Measurements from ENCODE around the gene ANK2.

ANK2 gene

GRCh38 chr4:113049421-113050370 is at the start of gene ANK2:
ANK2 (plus strand) TSS chr4:113049653; CDS start chr4:113049729, 76 bp downstream.
- DNase-seq: no peak

DNA sequence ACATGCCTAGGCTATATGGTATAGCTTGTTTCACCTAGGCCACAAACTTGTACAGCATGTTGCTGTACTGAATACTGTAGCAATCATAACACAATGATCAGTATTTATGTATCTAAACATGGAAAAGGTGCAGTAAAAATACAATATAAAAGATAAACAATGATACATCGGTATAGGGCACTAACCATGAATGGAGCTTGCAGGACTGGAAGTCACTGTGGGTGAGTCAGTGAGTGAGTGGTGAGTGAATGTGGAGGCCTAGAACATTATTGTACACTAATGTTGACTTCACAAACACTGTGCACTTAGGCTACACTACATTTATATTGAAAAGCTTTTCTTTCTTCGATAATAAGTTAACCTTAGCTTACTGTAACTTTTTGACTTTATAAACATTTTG is 45.6 kb upstream of the ANK2 start:
- no peak for DNase-seq

DNA sequence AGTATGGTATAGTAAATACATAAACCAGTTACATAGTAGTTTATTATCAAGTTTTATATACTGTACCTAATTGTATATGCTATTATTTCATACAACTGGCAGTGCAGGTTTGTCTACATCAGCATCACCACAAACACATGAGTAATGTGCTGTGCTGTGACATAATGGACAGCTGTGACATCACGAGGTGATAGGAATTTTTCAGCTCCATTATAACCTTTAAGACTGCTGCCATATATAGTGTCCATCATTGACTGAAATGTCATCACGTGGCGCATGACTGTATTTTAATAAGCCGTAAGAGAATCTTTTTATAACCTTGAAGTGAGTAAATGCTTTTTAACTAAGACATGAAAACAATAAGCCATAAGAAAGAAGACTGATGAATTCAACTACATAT is 44.8 kb upstream of the ANK2 start:
- DNase-seq: no peak

DNA sequence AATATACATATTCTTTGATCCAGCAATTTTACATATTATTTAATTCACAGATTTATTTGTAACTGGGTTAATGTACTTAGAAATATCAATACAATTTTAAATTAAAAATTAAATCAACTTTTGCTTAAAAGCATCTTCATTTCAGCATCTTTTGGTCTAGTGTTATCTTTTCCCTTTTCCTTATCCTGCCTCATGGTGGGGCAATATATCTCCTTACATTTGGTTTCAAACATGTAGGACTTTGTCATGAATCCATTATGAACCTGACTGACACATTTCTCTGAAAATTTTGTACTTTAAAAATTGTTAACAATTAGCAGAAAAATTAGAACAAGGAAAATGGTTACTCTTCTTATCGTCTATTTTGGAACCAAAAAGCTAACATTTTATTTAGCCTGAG is 42.8 kb upstream of the ANK2 start:
- DNase-seq: no peak

DNA sequence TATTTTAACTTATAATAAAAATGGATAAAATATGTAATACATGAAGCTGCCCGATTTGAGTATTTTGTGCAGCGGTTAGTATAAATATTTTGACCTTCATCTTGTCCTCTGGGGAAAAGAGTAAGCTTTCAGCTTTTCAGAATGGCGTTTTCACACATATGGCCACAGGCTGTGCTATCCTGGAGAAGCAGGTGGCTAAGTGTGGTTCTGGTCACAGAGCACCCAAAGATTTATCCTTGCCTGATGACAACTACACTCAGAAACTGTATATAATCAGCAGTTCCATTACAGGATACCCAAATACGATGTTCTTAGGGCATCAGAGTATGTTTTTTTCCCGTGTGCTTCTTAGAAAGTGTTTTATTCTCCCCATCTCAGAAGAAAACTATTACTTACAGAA is 42.3 kb upstream of the ANK2 start:
- no peak for DNase-seq

- no peak for DNase-seq
Measured at GRCh38 chr4:113008135-113008534, 41.3 kb upstream of the ANK2 start.

- no peak for DNase-seq
Measured at GRCh38 chr4:113008716-113009115, 40.7 kb upstream of the ANK2 start.

DNA sequence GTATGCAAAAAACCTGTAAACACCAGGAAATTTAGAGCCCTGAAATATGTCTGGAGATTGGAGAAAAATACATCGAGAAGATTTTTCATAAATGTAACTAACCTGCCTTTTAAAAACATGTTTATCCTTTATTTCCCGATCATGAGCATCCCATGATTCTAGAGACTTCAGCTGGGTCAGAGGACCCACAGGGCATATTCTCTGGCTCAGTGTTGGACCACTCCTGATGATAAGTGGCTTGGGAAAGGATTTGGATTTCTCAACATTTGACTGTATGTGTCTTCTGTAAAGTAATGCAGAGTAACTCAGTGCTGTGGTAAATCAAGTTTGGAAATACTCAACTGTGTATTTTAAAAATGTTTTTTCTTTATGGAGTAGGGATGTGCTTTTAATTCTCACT is 40.0 kb upstream of the ANK2 start:
- DNase-seq: no peak

DNA sequence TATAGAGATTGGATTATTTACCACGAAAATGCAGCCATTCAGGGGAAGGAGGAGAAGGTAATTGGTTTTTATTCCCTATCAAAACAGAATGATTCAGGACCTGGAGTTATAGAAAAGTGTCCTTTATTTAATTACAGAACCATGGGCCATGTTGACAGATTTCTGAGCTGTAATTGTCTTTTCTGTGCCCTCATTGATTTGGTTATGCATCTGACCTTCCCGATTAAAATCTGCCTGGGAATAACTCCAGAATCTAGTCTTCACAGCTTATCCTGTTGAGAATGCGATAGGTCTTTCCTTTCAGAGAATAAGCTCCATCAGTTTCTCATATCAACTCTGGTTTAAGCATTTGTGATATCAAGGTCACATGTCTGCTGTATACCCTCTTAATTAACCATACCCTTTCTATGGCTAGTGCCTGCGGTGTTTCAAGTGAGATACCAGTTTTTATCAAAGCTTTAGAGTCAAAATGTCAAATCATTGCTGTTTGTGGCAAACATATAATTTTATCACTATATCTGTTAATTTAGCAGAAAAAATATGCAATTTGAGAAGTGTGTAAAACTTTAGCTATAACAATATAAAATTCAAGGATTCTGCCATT is 37.2 kb upstream of the ANK2 start:
- DNase-seq: no peak

DNA sequence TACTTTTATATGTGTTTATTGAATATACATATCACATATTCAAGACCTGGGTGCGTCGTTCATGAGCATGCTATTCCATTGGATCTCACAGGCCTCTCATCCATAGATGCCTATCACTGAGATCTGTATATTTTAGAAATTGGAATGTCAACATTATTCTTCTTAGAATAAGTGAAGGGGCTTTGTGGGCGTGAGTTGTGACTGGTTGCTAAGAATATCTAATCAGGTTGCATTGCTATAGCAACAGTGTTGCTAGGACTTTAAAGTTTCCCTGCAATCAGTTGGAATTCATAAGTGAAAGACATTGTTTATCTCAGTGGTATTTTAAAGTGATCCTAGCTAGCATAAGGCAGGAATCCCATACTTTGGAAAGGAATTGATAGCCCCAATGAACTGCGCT is 36.7 kb upstream of the ANK2 start:
- DNase-seq: no peak

DNA sequence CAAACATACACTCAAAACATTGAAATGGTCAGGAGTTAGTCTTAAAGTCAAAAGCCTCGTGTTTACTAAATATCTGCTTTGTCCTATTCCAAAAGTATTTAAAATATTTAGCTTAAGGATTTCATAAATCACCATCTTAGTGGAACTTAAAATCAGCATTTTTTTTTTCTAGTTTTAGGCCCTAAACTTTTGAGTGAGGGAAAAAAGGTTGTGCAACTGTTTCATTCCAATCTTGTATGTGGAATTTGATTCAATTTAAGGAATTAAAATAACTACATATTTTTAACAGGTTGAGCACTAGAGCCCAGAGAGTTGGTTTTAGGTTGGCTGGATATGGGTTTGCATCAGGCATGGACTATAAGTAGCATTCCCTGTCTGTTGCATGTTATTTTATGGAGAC is 35.7 kb upstream of the ANK2 start:
- no peak for DNase-seq

DNA sequence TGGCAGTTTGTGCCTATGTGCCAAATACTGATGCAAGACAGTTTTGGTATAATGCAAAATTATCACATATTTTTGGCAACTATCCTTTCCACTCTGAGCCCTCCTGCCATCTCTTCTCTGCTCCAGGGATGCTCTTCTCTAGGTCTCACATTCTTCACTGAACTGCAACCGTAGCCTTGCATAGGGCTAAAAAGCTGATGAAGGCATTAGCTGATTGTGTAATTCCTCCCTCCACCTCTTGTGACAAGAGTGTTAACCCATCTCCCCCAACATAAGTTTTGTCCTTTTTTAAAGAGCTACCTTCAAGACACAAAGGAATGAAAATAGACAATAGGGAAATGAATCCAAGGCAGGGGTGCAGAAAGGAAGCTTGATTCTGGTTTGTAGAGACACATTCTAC is 33.1 kb upstream of the ANK2 start:
- no peak for DNase-seq

- no peak for DNase-seq
Measured at GRCh38 chr4:113020966-113021365, 28.5 kb upstream of the ANK2 start.

- DNase-seq: no peak
Measured at GRCh38 chr4:113024388-113024787, 25.1 kb upstream of the ANK2 start.

DNA sequence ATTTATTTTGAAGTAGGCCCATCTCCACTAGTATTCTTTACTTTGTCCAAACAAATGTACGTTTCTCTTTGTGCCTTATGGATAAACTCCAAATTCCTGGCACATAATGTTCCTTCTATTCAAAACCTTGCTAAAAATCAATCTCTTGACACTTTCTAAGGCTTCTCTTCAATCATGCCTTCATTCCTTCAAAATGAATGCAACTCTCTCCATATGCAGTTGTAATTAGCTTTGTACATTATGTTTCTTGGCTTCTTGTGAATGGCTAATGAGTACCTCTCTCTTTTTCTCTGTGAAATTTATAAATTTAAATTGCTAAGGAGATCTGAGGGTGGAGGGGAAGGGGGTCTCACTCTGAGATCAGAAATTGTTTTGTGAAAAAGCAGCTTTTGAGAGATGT is 24.0 kb upstream of the ANK2 start:
- DNase-seq: no peak

DNA sequence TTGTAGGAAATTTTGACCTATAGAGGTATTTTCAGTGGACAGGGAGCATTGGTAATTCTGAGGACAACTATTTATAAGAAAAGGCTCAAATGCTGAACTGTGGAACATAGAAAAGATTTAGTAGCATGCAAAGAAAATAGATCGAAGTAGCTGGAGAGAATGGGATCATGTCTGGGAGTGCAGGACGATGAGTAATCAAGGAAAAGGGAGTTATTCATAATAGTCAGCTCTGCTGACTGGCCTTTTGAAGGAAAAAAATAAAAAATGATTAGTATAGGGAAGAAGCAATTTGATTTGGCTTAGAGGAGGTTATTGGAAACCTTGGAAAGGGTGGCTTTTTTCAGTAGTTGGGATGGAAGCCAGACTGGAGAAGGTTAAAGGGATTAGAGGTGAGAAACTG is 22.9 kb upstream of the ANK2 start:
- no peak for DNase-seq

DNA sequence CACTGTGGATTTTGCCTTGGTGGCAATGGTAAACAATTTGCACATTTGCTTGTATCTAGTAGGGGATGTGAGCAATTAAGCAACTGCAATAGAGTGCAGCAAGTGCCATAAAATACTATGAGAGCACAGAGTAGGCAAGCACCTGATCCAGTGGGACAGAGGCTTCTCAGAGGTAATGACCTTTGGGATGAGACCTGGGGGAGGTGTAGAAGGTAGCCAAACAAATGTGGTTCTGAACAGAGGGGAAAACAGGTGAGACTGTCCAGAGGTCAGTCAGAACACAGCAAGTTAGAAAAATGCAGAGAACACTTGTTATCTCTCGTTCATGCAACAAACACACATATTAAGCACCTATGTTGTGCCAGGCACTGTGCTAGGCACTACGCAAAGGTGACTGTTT is 21.4 kb upstream of the ANK2 start:
- no peak for DNase-seq

DNA sequence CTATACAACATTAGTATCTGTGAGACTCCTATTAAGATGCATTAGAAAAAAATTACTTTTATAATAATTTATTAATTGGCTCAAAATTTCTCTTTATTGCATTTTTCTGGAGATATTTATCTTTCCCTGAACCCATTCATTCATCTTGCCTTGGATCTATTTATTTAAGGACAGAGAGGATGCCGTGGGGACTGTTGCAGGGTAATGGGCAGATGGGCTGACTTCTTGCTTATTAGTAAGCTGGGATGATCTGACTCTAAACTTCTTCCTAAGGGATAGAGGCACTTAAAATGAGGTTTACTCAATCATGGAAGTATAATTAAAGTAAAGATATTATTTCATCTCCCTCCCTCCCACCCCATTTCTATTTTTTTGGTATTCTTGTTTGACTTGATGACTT is 18.2 kb upstream of the ANK2 start:
- no peak for DNase-seq

- no peak for DNase-seq
Measured at GRCh38 chr4:113040793-113041192, 8.7 kb upstream of the ANK2 start.

DNA sequence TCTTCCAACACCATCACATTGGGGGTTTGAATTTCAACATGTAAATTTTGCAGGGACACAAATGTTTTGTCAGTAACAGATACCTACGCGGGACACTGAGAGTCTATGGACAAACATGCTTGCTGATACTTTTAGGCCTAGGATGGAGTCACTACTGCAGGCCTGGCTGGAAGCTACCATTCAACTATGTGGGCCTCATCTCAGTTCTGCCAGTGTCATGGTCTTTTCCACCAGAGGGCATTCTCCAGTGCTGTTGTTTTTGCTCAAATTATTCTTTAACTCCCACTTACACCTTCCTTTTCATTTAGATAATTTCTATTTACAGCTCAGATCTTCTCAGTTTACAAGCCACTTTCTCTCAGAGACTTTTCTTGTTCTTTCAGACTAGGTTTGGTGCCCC is 7.0 kb upstream of the ANK2 start:
- no peak for DNase-seq

DNA sequence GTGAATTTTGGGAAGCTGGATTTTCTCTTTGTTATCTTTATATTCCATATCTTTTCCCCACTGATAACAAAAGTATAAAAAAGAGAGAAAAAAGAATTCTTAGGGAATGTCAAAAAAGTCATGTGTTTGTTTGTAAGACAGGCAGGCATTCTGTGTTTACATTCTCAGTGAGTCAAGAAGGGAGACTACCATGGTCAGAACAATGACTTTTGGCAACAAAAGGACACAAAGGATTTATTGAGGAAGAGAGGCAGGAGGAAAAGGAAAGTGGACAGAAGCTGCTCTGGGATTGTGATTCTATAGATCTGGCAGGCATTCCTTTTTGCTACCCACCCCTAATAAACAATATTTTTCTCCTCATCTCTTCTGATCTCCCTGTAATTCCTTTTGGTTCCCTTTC is 5.9 kb upstream of the ANK2 start:
- no peak for DNase-seq

DNA sequence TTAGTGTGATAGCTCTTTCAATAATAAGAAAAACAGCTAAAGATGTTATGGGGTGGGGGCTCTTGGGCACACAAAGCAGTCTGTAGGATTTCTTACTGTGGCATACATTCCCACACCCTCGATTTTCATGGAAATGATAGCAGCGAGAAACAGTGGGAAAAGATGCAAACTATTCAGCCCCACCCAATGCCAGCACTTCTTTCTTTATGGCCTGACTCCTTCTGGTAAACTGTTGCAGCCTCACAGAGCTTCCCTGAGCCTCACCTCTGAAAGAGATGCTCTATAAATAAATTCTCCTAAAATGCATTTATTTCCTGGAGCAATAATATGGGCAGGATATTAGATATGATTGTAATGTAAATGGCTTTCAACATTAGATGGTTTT is 910 bp downstream of the ANK2 start:
- DNase-seq: no peak

- no peak for DNase-seq
Measured at GRCh38 chr4:113050837-113051236, 1.4 kb downstream of the ANK2 start.

- no peak for DNase-seq
Measured at GRCh38 chr4:113051361-113051760, 1.9 kb downstream of the ANK2 start.

All from activated CD4-positive, alpha-beta T cell treated with anti-CD3 and anti-CD28 coated beads, Interleukin-10, Interleukin-2, amounts not matched to agents 100 ng/mL and 50 ng/mL, durations not matched to agents 16 hours and 8 hours (primary cell).